22Rv1 (cell line): ENCODE measurements around the gene WFDC8.

Experiments
- H3K27ac ChIP-seq: fragments of 450-650 bp; 2 replicates; pipeline ENCODE4 v1.5.1; 2017
- ZFX ChIP-seq: fragments of 450-650 bp; IDR thresholded peaks from 2 replicates; pipeline ENCODE4 v1.6.1; 2017; ENCODE audit warnings: antibody characterized with exemption, borderline replicate concordance
- TF ChIP-seq, protein P1 (sequence below): fragments of 450-650 bp; IDR thresholded peaks from 2 replicates; pipeline ENCODE4 v1.5.1; 2017; ENCODE audit warnings: mild to moderate bottlenecking

The WFDC8 gene

DNA sequence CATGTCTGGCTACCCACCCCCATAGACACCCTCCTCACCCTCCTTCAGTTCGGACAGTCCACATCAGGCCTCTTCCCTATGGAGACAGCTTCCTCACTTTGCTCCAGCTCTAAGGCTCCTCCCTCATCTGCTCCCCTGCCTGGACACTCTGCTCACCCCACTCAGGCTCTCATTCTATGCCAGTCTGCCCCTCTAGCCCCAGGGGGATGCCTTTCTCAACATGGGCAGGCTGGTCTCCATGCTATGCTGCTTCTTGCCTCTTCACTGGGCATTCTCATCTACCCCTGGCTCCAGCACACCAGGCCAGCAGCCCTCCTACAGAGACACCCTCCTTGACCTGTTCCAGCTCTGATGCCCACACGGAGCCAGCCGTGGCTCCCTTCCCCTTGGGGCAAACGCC lies at the start of gene WFDC8:
Gene WFDC8 (minus strand): TSS at position 101 of the 400 bp plus-strand sequence. CDS start 37 bp downstream, at position 64.
- no peak within 1 kb of the TSS for H3K27ac ChIP-seq
- TF ChIP-seq, protein P1, sequence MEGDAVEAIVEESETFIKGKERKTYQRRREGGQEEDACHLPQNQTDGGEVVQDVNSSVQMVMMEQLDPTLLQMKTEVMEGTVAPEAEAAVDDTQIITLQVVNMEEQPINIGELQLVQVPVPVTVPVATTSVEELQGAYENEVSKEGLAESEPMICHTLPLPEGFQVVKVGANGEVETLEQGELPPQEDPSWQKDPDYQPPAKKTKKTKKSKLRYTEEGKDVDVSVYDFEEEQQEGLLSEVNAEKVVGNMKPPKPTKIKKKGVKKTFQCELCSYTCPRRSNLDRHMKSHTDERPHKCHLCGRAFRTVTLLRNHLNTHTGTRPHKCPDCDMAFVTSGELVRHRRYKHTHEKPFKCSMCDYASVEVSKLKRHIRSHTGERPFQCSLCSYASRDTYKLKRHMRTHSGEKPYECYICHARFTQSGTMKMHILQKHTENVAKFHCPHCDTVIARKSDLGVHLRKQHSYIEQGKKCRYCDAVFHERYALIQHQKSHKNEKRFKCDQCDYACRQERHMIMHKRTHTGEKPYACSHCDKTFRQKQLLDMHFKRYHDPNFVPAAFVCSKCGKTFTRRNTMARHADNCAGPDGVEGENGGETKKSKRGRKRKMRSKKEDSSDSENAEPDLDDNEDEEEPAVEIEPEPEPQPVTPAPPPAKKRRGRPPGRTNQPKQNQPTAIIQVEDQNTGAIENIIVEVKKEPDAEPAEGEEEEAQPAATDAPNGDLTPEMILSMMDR: no peak
- no peak for TF ChIP-seq ZFX

GRCh38 chr20:45626540-45626939 lies 47.5 kb upstream of the WFDC8 start:
- TF ChIP-seq, protein P1: no peak
- TF ChIP-seq ZFX: no peak
- no peak overlapping the region for H3K27ac ChIP-seq

GRCh38 chr20:45621593-45621992 lies 42.5 kb upstream of the WFDC8 start:
- H3K27ac ChIP-seq: peak overlapping the region; percentile 36
- TF ChIP-seq, protein P1: no peak
- TF ChIP-seq ZFX: no peak

DNA sequence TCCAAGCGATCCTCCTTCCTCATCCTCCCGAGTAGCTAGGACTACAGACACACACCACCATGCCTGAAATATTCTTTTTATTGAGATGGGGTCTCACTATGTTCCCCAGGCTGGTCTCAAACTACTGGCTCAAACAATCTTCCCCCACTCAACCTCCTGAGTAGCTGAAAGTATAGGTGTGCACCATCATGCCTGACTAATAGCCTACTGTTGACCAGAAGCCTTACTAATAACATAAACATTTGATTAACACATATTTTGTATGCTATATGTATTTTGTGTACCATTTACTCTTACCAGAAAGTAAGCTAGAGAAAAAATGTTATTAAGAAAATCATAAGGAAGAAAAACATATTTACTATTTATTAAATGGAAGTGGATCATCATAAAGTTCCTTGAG lies 38.5 kb upstream of the WFDC8 start:
- no peak for TF ChIP-seq ZFX
- TF ChIP-seq, protein P1: no peak
- H3K27ac ChIP-seq: no peak overlapping the region

GRCh38 chr20:45612314-45612713 lies 33.2 kb upstream of the WFDC8 start:
- TF ChIP-seq, protein P1: no peak
- TF ChIP-seq ZFX: no peak
- H3K27ac ChIP-seq: no peak overlapping the region

DNA sequence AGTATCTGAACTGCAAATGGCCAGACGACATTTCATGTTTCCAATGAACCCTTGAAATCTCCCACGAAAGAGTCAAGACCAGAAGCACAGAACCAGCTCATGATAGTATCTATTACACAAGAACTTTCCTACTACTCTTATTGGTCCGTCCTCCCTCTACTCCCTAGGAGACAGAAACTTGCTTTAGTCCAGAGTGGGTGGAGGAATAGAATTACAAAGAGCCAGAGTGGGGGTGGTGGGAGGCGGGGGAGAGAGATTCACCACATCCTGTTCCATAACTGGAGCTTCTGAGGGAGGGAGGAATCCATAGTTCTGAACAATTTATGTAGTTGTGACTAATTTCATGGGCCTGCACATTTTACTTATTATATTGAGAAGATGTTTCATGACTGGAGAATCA lies 32.0 kb upstream of the WFDC8 start:
- H3K27ac ChIP-seq: no peak overlapping the region
- TF ChIP-seq, protein P1: no peak
- TF ChIP-seq ZFX: no peak

DNA sequence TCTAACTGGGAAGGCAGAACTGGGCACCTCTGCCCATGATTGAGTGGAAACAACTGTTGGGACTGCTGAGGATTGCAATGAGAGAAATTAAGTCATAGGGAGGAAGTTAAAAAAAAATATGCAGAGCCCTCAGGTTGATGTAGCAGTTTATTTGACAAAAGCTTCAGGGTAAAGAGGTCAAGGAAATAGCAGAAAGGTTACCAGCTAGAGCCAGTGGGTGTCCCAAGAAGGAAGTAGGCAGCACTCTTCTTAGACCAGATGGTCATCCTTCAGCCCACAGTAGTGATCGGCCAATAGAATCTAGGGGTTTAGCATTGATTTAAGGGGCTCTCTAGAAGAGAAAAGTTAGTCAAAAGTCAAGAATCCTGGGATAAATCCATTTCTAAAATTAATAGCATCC lies 28.7 kb upstream of the WFDC8 start:
- no peak for TF ChIP-seq ZFX
- TF ChIP-seq, protein P1: no peak
- no peak overlapping the region for H3K27ac ChIP-seq
